ENCODE results near the gene MAP4K2. TPM values are rescaled to one million over a fixed set of nuclear protein-coding genes. Genes with fewer than 3 reads are reported as not detected.

MAP4K2 gene
- polyA plus RNA-seq, 1 of the 3 experiments (the other 2 are of a cell fraction), result 20.0 TPM

DNA sequence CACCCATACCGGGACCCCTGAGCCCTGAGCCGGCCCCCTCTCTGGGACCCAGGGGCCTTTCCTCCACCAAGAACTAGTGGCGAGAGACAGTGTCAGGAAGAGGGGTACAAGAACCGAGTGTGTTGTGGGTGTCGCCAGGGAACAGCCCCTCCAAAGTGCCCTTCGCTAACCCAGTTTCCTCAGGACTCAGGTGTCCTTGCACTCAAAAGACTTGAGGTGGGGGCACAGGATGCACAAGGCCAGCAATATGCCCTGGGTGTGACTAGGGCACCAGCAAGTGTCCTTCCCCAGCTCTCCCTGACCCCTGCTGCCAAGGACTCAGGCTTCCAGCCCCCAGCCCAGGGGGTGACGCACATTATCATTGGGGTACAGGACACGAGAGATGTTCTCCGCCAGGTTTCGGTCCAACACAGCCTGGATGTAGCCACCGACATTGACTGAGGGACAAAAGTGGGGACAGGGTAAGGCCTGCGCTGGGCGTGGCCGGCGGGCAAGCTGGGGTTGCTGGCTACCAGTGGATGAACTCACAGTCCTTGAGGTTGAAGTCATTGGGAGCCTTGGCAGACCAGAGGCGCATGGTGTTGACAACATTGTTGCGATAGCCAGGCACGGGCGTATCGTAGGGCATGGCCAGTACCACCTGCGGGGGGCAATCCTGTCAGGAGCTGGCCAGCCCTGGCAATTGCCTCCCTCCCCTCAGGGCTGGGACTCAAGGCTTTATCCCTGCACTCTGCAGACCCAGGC is 47.9 kb downstream of the MAP4K2 start:
- Histone ChIP-seq H4K20me1 (ENCODE audit: insufficient read depth) (no peaks in the 10 kb centered on the region), H3K36me3 (replicated peaks in 1 of 2; ENCODE audit: control insufficient read depth in 1 of 2, insufficient read depth in 2 of 2, low read length in 1 of 2) (no peaks in the 10 kb centered on the region), H3K4me2 (no peak overlapping the region), H3K4me3 (ENCODE audit: low read depth in 2 of 2, low read length in 1 of 2) (no peak overlapping the region), H3F3A (replicated peaks; ENCODE audit: insufficient read depth) (peaks cover 4% of the 10 kb centered on the region), H2AFZ (ENCODE audit: low read depth) (no peak overlapping the region), H3K9me2 (no peaks in the 10 kb centered on the region), H3K27me3 (ENCODE audit: insufficient read depth) (no peaks in the 10 kb centered on the region), H3K9ac (no peak overlapping the region), H3K4me1 (ENCODE audit: control insufficient read depth in 1 of 2, insufficient read depth in 2 of 2, low read depth in 1 of 2, low read length in 1 of 2) (peaks cover 0 to 6% of the 10 kb centered on the region in 2 experiments; a peak in 1 of 4 replicates), H3K9me3 (no peaks in the 10 kb centered on the region), H3K79me2 (ENCODE audit: insufficient read depth) (no peaks in the 10 kb centered on the region), H3K27ac (ENCODE audit: low read depth in 2 of 2, low read length in 1 of 2) (no peak overlapping the region)
- ChIA-PET POLR2A (no interaction called here), CTCF (interaction anchor here (0.6 to 2.8 kb wide), 4 partner anchors 11 to 13 kb away, joined by 3 to 10 read pairs (median 4); partner anchors contain the start of gene RASGRP2)
- TF ChIP-seq SMC3 (IDR thresholded peaks at IDR 0.05; ENCODE audit: low read depth, low read length) (no peak), RFX5 (IDR thresholded peaks at IDR 0.05; ENCODE audit: low read length) (no peak), FOSL2 (IDR thresholded peaks at IDR 0.05; ENCODE audit: borderline replicate concordance, low read depth) (no peak), SIN3A (IDR thresholded peaks at IDR 0.05; ENCODE audit: borderline replicate concordance, low read depth, low read length) (no peak), GATA2 (CRISPR knock-in tag; IDR thresholded peaks at IDR 0.05) (no peak)
- TF ChIP-seq, protein P1, sequence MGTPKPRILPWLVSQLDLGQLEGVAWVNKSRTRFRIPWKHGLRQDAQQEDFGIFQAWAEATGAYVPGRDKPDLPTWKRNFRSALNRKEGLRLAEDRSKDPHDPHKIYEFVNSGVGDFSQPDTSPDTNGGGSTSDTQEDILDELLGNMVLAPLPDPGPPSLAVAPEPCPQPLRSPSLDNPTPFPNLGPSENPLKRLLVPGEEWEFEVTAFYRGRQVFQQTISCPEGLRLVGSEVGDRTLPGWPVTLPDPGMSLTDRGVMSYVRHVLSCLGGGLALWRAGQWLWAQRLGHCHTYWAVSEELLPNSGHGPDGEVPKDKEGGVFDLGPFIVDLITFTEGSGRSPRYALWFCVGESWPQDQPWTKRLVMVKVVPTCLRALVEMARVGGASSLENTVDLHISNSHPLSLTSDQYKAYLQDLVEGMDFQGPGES (IDR thresholded peaks at IDR 0.05; ENCODE audit: low read depth, low read length), result no peak
- TF ChIP-seq, protein P2, sequence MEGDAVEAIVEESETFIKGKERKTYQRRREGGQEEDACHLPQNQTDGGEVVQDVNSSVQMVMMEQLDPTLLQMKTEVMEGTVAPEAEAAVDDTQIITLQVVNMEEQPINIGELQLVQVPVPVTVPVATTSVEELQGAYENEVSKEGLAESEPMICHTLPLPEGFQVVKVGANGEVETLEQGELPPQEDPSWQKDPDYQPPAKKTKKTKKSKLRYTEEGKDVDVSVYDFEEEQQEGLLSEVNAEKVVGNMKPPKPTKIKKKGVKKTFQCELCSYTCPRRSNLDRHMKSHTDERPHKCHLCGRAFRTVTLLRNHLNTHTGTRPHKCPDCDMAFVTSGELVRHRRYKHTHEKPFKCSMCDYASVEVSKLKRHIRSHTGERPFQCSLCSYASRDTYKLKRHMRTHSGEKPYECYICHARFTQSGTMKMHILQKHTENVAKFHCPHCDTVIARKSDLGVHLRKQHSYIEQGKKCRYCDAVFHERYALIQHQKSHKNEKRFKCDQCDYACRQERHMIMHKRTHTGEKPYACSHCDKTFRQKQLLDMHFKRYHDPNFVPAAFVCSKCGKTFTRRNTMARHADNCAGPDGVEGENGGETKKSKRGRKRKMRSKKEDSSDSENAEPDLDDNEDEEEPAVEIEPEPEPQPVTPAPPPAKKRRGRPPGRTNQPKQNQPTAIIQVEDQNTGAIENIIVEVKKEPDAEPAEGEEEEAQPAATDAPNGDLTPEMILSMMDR (IDR thresholded peaks at IDR 0.05), result no peak
- WGBS (ENCODE audit: low lambda C conversion rate), result 92% methylated on average over 19 of the region's 21 CpGs
- DNase-seq, result no peak

DNA sequence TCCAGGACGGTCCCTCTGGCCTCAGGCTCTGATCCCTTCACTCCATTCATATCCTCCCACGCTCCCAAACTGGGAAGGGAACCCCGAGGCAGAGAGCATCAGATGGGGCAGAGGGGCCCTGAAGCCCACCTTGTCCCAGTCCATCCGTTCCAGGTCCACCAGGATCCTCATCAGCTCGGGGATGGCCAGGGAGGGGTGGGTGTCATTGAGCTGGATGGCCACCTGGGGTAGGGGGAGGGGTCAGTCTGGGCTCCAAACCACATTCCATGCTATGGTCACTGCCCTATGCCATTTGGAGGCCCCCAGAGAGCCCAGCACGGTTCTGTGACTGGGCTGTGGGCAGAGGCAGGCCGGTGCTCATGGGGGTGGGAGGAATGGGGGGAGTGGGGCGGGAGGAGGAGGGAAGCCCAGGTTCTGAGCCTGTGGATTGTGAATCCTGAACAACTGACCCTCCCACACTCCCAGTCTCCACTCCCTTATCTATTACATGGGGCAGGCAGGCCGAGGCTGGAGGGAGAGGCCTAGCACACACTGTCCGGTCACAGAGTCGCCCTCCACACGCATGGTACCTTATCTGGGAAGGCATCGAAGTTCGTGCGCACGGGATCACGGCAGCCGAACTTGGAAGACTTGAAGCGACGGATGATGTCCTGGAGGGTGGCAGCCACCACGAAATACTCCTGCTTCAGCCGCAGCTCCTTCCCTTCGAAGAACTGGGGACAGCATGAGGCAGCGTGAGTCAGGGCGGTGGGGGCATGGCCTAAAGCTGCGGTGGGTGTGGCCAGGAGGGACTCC is 48.7 kb downstream of the MAP4K2 start:
- Histone ChIP-seq H3K4me1 (ENCODE audit: control insufficient read depth in 1 of 2, insufficient read depth in 2 of 2, low read depth in 1 of 2, low read length in 1 of 2) (peaks cover 0 to 2% of the 10 kb centered on the region in 2 experiments; a peak in 1 of 4 replicates), H3K4me2 (no peak overlapping the region), H2AFZ (ENCODE audit: low read depth) (no peak overlapping the region), H3K9me2 (no peaks in the 10 kb centered on the region), H3K36me3 (replicated peaks in 1 of 2; ENCODE audit: control insufficient read depth in 1 of 2, insufficient read depth in 2 of 2, low read length in 1 of 2) (no peaks in the 10 kb centered on the region), H3K9ac (no peak overlapping the region), H3K27me3 (ENCODE audit: insufficient read depth) (no peaks in the 10 kb centered on the region), H4K20me1 (ENCODE audit: insufficient read depth) (no peaks in the 10 kb centered on the region), H3K27ac (ENCODE audit: low read depth in 2 of 2, low read length in 1 of 2) (no peak overlapping the region), H3F3A (replicated peaks; ENCODE audit: insufficient read depth) (peaks cover 3% of the 10 kb centered on the region), H3K79me2 (ENCODE audit: insufficient read depth) (no peaks in the 10 kb centered on the region), H3K4me3 (ENCODE audit: low read depth in 2 of 2, low read length in 1 of 2) (no peak overlapping the region), H3K9me3 (no peaks in the 10 kb centered on the region)
- ChIA-PET CTCF (interaction anchor here (1.3 to 3.4 kb wide), 3 partner anchors 10 to 14 kb away, joined by 6 to 15 read pairs (median 10); partner anchors contain the start of gene RASGRP2), POLR2A (no interaction called here)
- DNase-seq, result no peak
- 89% methylated on average over 24 of the region's 26 CpGs for WGBS (ENCODE audit: low lambda C conversion rate)
- TF ChIP-seq, protein P3, sequence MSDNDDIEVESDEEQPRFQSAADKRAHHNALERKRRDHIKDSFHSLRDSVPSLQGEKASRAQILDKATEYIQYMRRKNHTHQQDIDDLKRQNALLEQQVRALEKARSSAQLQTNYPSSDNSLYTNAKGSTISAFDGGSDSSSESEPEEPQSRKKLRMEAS (IDR thresholded peaks at IDR 0.05; ENCODE audit: low read depth), result no peak
- TF ChIP-seq, protein P4, sequence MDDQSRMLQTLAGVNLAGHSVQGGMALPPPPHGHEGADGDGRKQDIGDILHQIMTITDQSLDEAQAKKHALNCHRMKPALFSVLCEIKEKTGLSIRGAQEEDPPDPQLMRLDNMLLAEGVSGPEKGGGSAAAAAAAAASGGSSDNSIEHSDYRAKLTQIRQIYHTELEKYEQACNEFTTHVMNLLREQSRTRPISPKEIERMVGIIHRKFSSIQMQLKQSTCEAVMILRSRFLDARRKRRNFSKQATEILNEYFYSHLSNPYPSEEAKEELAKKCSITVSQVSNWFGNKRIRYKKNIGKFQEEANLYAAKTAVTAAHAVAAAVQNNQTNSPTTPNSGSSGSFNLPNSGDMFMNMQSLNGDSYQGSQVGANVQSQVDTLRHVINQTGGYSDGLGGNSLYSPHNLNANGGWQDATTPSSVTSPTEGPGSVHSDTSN (IDR thresholded peaks at IDR 0.05), result no peak
- TF ChIP-seq POLR2AphosphoS5 (IDR thresholded peaks at IDR 0.05; ENCODE audit: low read depth, low read length) (no peak), TAF1 (IDR thresholded peaks at IDR 0.05; ENCODE audit: borderline replicate concordance, low read depth, low read length) (no peak), MXI1 (IDR thresholded peaks at IDR 0.05; ENCODE audit: low read depth, low read length) (no peak), RCOR1 (IDR thresholded peaks at IDR 0.05; ENCODE audit: low read length) (no peak), RFX5 (IDR thresholded peaks at IDR 0.05; ENCODE audit: low read length) (no peak), GABPA (IDR thresholded peaks at IDR 0.05; ENCODE audit: low read depth) (no peak), FOXJ3 (CRISPR knock-in tag; IDR thresholded peaks at IDR 0.05) (no peak), YY1 (IDR thresholded peaks at IDR 0.05; ENCODE audit: low read depth) (no peak)
- TF ChIP-seq, protein P5, sequence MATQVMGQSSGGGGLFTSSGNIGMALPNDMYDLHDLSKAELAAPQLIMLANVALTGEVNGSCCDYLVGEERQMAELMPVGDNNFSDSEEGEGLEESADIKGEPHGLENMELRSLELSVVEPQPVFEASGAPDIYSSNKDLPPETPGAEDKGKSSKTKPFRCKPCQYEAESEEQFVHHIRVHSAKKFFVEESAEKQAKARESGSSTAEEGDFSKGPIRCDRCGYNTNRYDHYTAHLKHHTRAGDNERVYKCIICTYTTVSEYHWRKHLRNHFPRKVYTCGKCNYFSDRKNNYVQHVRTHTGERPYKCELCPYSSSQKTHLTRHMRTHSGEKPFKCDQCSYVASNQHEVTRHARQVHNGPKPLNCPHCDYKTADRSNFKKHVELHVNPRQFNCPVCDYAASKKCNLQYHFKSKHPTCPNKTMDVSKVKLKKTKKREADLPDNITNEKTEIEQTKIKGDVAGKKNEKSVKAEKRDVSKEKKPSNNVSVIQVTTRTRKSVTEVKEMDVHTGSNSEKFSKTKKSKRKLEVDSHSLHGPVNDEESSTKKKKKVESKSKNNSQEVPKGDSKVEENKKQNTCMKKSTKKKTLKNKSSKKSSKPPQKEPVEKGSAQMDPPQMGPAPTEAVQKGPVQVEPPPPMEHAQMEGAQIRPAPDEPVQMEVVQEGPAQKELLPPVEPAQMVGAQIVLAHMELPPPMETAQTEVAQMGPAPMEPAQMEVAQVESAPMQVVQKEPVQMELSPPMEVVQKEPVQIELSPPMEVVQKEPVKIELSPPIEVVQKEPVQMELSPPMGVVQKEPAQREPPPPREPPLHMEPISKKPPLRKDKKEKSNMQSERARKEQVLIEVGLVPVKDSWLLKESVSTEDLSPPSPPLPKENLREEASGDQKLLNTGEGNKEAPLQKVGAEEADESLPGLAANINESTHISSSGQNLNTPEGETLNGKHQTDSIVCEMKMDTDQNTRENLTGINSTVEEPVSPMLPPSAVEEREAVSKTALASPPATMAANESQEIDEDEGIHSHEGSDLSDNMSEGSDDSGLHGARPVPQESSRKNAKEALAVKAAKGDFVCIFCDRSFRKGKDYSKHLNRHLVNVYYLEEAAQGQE (IDR thresholded peaks at IDR 0.05; ENCODE audit: low read depth, low read length), result no peak
